IMR-90 (cell line): ENCODE data around the gene CFAP90.

Experiments used
- CHD1 ChIP-seq: IDR thresholded peaks from 2 replicates; pipeline ENCODE4 v1.6.1; 2012; ENCODE audit warnings: low read depth, low read length, improper control_type of control experiment
- CTCF ChIP-seq: conservative IDR thresholded peaks from 2 replicates; pipeline ENCODE4 v1.5.1; 2012; ENCODE audit warnings: mild to moderate bottlenecking, low read depth, low read length, improper control_type of control experiment
- ELK1 ChIP-seq: fragments of 150-350 bp; IDR thresholded peaks from 2 replicates; pipeline ENCODE4 v1.6.1; 2016; ENCODE audit warnings: low read depth, mild to moderate bottlenecking, low read length, moderate library complexity, borderline replicate concordance
- POLR2A ChIP-seq: IDR thresholded peaks from 2 replicates; pipeline ENCODE4 v1.6.1; 2012; ENCODE audit warnings: mild to moderate bottlenecking, low read depth, low read length

- no peak for TF ChIP-seq CTCF
- TF ChIP-seq CHD1: no peak
- no peak for TF ChIP-seq ELK1
- no peak for TF ChIP-seq POLR2A
Measured at GRCh38 chr5:7784683-7785380, 66.1 kb downstream of the CFAP90 start.
